ENCODE measurements around the gene ARRDC1.

The ARRDC1 gene

DNA sequence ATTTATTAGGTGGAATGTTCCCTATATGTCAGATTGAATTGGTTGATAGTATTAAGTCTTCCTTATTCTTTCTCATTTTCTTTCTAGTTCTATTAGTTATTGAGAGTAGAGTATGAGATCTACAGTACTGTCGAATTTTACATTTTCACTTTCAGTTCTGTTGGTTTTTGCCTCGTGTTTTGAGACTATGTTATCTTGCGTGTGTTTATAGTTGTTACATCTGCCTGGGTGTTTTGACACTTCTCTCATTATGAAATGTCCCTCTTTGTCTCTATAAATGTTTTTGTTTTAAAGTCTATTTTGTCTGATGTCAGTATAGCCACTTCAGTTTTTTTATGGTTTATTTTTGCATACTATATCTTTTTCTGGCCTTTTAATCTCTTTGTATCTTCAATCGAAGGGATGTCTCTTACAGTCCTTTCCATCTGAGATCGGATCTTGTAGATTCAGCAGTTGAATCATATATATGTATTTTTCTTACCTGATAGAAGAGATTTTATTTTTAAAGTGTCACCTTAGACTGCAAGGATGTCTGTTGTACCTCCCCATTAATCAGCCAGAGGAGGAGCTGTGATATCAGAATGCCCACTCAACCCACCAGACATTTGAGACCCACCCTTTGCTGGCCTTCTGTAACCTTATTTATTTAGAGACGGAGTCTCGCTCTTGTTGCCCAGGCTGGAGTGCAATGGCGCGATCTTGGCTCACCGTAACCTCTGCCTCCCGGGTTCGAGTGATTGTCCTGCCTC lies 34.0 kb downstream of the ARRDC1 start:
- no peak for DNase-seq (ENCODE audit: low read depth, low spot score)

DNA sequence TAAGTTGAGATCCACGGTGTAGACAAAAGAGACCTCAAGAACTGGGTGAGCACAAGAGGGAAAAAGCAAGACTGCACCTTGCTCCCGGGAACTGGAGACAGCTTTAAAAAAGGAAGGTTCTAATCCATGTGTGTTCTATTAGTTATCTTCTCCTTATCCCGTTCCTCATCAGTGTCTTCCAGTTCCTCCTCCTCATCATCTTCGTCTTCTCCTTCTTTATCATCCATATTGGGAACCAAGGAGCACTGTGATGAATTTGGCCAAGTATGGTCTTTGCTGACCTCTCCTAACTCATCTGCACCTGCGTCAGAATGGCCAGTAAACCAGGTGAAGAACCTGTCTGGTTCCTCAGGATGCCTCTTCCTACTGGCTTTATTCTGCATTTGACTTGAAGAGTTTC lies 35.4 kb downstream of the ARRDC1 start:
- no peak for DNase-seq (ENCODE audit: low read depth, low spot score)

DNA sequence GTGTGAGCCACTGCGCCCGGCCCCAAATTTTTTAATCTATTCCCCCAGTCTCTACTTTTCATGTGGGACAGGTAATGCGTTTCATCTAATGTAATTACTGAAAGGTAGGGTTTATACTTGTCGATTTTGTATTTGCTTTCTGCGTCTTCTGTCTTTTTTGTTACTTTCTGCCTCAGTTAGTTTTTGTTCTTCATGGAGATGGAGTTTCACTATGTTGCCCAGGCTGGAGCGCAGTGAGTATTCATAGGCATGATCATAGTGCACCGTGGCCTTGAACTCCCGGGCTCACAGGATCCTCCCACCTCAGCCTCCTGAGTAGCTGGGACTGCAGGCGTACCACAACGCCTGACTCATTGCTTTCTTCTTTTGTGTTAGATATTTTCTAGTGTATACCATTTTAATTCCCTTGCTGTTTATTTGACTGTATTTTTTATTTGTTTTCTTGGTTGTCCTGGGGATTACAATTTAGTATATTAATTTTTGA lies 36.7 kb downstream of the ARRDC1 start:
- DNase-seq (ENCODE audit: low read depth, low spot score), result no peak

DNA sequence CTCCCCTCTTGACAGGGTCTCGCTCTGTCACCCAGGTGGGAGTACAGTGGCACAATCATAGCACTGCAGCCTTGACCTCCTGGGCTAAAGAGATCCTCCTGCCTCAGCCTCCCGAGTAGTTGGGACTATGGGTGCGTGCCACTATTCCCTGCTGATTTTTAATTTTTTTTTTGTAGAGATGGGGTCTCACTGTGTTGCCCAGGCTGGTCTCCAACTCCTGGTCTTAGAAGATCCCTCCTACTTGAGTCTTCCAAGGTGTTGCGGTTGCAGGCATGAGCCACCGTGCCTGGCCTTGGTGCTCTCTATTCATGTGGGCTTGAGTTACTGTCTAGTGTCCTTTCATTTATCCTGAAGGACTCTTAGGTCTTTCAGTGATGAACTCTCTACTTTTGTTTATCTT lies 37.4 kb downstream of the ARRDC1 start:
- no peak for DNase-seq (ENCODE audit: low read depth, low spot score)

DNA sequence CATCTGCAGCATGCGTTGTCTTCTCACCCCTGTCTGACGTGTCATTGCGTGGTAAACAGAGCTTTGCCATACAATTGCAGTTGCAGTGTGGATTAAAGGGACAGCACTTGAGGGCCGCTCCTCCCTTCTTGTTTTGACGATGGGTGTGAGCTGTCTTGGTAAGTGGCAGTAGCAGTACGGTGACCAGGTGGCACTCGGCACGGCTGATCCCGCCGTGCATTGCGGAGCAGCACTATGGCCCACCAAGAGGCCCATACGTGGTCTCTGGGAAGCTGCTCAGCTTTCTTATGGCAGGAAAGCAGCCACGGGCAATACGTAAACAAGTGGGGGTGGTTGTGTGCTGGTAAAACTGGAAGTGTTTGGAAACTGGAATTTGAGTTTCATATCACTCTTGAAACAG lies 38.4 kb downstream of the ARRDC1 start:
- no peak for DNase-seq (ENCODE audit: low read depth, low spot score)

DNA sequence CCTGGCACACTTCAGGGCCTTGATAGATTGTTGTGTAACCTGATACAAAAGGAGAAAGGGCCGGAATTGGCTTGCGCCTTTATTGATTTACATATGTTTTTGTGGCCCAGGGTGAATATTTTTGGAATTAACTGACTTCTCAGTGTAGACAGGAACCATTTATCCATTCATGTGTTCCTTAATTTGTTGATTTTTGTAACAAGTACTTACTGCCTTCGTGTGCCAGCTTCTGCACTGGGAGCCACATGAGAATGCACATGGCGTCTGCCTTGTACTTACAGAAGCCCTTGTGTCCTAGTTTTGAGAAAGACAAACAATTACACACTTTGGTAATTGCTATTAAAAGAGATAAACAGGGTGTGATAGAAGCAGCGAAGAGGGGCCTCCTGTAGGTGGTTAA lies 39.7 kb downstream of the ARRDC1 start:
- DNase-seq (ENCODE audit: low read depth, low spot score), result no peak

GRCh38 chr9:137646341-137646740 lies 40.9 kb downstream of the ARRDC1 start:
- DNase-seq (ENCODE audit: low read depth, low spot score), result no peak

- DNase-seq (ENCODE audit: low read depth, low spot score), result no peak
These were observed 41.7 kb downstream of the ARRDC1 start for GRCh38 chr9:137647096-137647714.

GRCh38 chr9:137648396-137648795 lies 42.9 kb downstream of the ARRDC1 start:
- no peak for DNase-seq (ENCODE audit: low read depth, low spot score)

DNA sequence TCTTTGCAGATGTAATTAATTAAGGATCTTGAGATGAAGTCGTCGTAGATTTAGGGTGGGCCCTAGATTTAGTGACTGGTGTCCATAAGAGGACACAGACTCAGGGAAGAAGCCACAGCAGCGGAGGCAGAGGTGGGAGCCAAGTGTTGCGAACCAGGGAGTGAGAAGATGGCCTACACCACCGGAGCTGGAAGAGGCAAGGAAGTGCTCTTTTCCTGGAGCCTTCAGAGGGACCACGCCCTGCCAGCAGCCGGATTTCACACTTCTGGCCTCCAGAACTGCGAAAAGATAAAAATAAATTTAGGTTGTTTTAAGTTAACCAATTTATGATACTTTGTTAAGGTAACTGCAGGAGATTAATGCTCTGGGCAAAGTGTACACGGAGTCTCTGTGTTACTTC lies 44.1 kb downstream of the ARRDC1 start:
- no peak for DNase-seq (ENCODE audit: low read depth, low spot score)

DNA sequence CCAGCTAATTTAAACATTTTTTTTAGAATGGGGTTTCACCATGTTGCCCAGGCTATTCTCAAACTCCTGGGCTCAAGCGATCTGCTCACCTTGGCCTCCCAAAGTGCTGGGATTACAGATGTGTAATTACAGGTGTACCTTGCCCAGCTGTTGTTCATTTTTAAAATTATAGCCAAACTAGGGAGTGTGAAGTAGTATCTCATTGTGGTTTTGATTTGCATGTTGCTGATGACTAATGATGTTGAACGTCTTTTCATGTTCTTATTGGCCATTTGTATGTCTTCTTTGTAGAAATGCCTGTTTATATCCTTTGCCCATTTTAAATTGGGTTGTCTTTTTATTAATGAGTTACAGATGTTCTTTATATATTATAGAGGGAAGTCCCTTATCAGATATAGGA lies 44.8 kb downstream of the ARRDC1 start:
- no peak for DNase-seq (ENCODE audit: low read depth, low spot score)

GRCh38 chr9:137650779-137651178 lies 45.3 kb downstream of the ARRDC1 start:
- DNase-seq (ENCODE audit: low read depth, low spot score), result no peak

DNA sequence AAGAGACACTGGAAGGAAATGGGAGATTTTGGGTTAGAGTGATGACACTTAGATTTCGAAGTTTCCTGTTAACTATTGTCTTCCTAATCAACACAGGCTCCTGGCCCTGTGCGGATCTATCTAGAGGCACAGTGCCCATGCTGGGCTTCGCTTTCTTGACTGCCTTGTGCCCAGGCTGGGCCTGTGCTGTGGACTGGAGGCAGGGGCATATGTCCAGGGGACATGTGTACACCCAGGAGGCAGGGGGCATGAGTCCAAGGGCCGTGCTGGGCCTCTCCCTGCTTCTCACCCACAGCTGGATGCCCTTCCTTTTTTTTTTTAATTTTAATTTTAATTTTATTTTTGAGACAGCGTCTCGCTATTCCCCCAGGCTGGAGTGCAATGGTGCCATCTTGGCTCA lies 50.9 kb downstream of the ARRDC1 start:
- no peak for DNase-seq (ENCODE audit: low read depth, low spot score)

GRCh38 chr9:137657606-137658005 lies 52.1 kb downstream of the ARRDC1 start:
- DNase-seq (ENCODE audit: low read depth, low spot score), result no peak

DNA sequence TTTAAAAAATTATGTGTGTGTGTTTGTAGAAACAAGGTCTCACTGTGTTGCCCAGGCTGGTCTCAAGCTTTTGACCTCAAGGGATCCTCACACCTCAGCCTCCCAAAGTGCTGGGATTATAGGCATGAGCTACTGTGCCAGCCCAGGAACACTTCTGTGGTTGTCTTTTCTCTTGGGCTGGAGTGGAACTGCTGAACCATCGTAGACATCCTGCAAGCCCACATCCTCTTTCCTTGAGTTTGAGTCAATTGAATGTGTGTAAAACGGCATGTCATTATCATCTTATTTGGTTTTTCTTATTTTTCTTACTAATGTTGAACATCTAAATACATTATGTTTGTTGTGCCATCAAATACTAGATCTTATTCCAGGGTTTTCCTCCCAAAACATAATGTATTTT lies 53.3 kb downstream of the ARRDC1 start:
- DNase-seq (ENCODE audit: low read depth, low spot score), result no peak

DNA sequence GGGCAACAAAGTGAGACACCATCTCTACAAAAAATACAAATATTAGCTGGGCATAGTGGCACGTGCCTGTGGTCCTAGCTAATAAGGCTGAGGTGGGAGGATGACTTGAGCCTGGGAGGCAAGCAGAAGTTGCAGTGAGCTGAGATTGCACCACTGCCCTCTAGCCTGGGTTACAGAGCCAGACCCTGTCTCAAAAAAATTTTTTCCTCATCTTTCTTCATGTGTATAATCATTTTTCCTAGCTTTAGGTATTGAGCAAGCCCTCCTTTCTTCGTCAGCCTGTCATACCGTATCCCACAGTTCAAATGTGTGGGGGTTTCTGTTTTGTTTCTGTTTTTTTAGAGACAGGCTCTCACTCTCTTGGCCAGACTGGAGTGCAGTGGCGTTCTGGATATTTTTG lies 54.7 kb downstream of the ARRDC1 start:
- DNase-seq (ENCODE audit: low read depth, low spot score), result no peak

DNA sequence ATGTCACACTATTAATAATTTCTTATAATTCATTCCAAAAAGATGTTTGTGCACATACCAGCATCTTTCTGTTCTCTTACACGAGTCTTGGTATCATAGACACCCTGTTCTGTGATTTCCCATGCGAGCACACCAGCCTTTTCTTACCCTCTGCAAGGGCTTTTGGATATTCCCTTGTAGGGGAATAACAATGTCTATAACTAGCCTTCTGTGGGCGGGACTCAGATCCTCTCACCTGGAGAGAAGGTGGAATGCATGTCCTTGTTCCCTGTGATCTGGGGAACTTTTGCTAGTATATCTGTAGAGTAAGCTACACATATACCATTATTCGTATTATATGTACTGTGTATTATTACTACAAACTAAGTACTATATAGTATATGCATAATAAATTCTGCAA lies 58.1 kb downstream of the ARRDC1 start:
- DNase-seq (ENCODE audit: low read depth, low spot score), result no peak

DNA sequence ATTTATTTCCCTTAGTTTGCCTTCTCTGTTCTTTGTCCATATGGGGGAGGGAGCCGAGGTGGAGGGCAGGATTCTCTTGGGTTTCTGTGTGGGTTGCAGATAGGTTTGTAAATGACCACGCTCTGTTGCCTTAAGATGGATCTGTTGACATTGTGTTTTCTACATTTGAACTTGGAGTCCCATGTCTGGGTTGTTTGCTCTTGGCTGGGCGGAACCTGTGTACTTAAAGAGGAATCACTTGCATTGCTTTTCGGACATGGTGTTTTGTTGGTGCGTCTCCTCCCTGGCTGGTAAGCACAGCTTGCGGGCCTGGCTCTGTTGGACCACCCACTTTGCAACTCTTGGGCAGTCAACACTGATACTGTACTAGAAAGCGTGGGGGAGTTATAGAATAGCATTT lies 59.2 kb downstream of the ARRDC1 start:
- DNase-seq (ENCODE audit: low read depth, low spot score), result peak; percentile 35

All from ELF-1 (cell line).